ENCODE measurements around the gene ZNF197.
"Not testable (repeated sequence)": the region's sequence is repeated elsewhere in the genome, so short reads cannot be mapped to it uniquely, and the experiment has no call there.

The ZNF197 gene

GRCh38 chr3:44666346-44666745 lies 41.5 kb downstream of the ZNF197 start:
- Histone ChIP-seq H3K27ac (no peak overlapping the region), H3K4me3 (no peak overlapping the region), H3K36me3 (peaks cover 4 to 11% (median 7%) of the 10 kb centered on the region in 3 donors), H3K9me3 (peaks cover 0 to 25% (median 3%) of the 10 kb centered on the region in 3 donors), H3K4me1 (no peaks in the 10 kb centered on the region), H3K27me3 (no peaks in the 10 kb centered on the region)
- no peak for DNase-seq
- intact Hi-C loops (cut with DNase I; ENCODE audit: low total_unique reads): no loop called here
- no peak for TF ChIP-seq CTCF (IDR thresholded peaks at IDR 0.05)

GRCh38 chr3:44669760-44670159 lies 44.9 kb downstream of the ZNF197 start:
- no peaks in the 10 kb centered on the region for H3K4me1 ChIP-seq
- no peak for DNase-seq
- no peaks in the 10 kb centered on the region for H3K27me3 ChIP-seq
- peaks cover 0 to 4% (median 0%) of the 10 kb centered on the region in 3 donors for H3K36me3 ChIP-seq
- no peak overlapping the region for H3K4me3 ChIP-seq
- no peak overlapping the region for H3K27ac ChIP-seq
- peaks cover 0 to 29% (median 8%) of the 10 kb centered on the region in 3 donors for H3K9me3 ChIP-seq
- TF ChIP-seq CTCF (IDR thresholded peaks at IDR 0.05): no peak
- intact Hi-C loops (cut with DNase I; ENCODE audit: low total_unique reads): no loop called here

GRCh38 chr3:44673466-44673865 lies 48.6 kb downstream of the ZNF197 start:
- H3K36me3 ChIP-seq; H3K27ac ChIP-seq; DNase-seq; intact Hi-C loops (cut with DNase I; ENCODE audit: low total_unique reads); H3K4me3 ChIP-seq; H3K4me1 ChIP-seq; H3K27me3 ChIP-seq: not testable (repeated sequence)
- H3K9me3 ChIP-seq: peaks cover 0 to 48% (median 15%) of the 10 kb centered on the region in 3 donors

- Histone ChIP-seq H3K27me3 (no peaks in the 10 kb centered on the region), H3K9me3 (peaks cover under 1 to 56% (median 15%) of the 10 kb centered on the region in 3 donors), H3K4me1 (no peaks in the 10 kb centered on the region), H3K27ac (no peak overlapping the region), H3K36me3 (peaks cover 0 to 4% (median 0%) of the 10 kb centered on the region in 3 donors), H3K4me3 (no peak overlapping the region)
- TF ChIP-seq CTCF (IDR thresholded peaks at IDR 0.05): no peak
- intact Hi-C loops (cut with DNase I; ENCODE audit: low total_unique reads): no loop called here
- no peak for DNase-seq
Measured at GRCh38 chr3:44674211-44674610, 49.4 kb downstream of the ZNF197 start.

- intact Hi-C loops (cut with DNase I; ENCODE audit: low total_unique reads): no loop called here
- Histone ChIP-seq H3K36me3 (peaks cover 3 to 20% (median 11%) of the 10 kb centered on the region in 3 donors), H3K4me3 (no peak overlapping the region), H3K4me1 (no peaks in the 10 kb centered on the region), H3K27ac (no peak overlapping the region), H3K9me3 (peaks cover 6 to 85% (median 23%) of the 10 kb centered on the region in 3 donors), H3K27me3 (no peaks in the 10 kb centered on the region)
- no peak for TF ChIP-seq CTCF (IDR thresholded peaks at IDR 0.05)
- no peak for DNase-seq
Measured at GRCh38 chr3:44678480-44679116, 53.8 kb downstream of the ZNF197 start.

GRCh38 chr3:44680921-44681455 lies 56.2 kb downstream of the ZNF197 start:
- TF ChIP-seq CTCF (IDR thresholded peaks at IDR 0.05): no peak
- no peak overlapping the region for H3K4me3 ChIP-seq

More at GRCh38 chr3:44680921-44681455, 56.2 kb downstream of the ZNF197 start:
- H3K27ac ChIP-seq: no peak overlapping the region
- intact Hi-C loops (cut with DNase I; ENCODE audit: low total_unique reads): no loop called here
- peaks cover 6 to 76% (median 20%) of the 10 kb centered on the region in 3 donors for H3K9me3 ChIP-seq
- H3K4me1 ChIP-seq: peaks cover 0 to 12% (median 2%) of the 10 kb centered on the region in 4 donors
- no peaks in the 10 kb centered on the region for H3K27me3 ChIP-seq
- DNase-seq: no peak
- H3K36me3 ChIP-seq: peaks cover 11 to 25% (median 11%) of the 10 kb centered on the region in 3 donors
